Medulla oblongata (tissue), 1 donor: Measurements from ENCODE around the gene ZBTB20.
"Not testable (repeated sequence)": the region's sequence is repeated elsewhere in the genome, so short reads cannot be mapped to it uniquely, and the experiment has no call there.

ENCODE experiments used
- DNase-seq: peaks from one replicate; pipeline ENCODE4 v3.0.0-alpha.2; 2015; ENCODE audit errors: extremely low spot score

The ZBTB20 gene

DNA sequence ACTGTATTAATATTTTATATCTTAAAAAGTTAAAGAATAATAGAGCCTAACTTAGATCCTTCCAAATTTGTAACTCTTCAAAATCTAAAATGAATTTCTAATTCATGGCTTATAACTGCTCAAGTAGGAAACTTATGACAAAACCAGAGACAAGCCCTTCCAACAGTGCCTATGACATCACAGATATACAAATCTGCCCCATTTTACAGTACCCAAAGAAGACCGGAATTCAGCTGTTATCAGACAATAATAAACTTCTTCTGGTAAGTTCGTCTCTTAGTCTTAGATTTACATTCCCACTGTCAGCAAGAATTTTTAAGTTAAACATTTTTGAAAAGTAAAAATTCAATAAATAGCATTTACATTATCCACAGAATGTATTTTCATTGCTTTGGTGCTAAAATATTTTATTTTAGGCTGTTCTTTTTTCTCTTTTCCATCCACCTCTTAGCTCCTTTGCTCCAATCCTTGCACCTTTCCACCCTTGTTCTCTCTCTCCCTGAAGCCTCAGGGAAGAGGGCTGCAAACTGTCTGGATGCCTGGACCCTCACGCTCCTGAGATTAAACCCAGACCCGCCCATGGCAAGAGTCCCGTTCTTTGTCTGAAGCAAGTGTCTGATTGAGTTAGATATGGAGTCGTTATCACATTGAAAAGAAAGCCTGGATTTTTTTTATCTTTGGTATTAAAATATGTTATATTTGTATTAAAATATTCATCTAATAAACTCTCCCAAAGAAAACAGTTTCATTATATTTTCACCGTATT, 312.7 kb downstream of the ZBTB20 start:
- DNase-seq, result no peak

DNA sequence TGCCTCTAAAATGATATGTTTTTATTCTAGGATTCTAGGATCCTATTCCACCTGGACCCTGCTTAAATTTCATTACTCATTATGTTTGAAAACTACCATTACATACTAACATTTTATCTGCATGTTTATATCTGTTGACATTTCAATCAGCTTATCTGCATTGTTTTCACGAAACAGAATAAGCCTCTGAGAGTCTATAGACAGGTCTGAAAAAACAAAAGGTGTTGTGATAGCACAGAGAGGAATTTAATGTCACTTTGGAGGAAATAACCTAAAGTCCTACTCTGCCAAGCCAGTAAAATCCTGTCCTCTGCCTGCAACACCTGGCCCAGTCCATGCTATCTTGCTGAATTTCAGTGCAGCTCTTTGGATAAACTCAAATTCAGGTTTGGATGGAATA, 315.2 kb downstream of the ZBTB20 start:
- no peak for DNase-seq

DNA sequence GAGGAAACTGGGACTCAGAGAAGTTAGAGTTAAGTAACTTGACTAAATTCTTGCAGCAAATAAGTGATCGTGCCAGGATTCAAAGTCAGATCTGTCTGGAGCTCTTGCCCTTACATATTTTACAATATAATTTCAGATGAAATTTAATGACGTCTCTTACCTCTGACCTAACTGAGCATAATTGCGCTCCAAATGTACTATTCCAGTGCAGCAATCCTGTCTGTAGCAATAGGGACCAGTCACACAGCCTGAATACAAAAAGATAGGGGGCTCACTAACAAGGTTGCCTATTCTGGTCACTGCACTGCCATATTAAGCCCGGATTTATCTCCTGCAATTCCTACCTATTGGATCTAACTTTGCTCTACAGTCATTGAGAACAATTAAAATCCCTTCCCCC, 316.4 kb downstream of the ZBTB20 start:
- DNase-seq, result no peak

DNA sequence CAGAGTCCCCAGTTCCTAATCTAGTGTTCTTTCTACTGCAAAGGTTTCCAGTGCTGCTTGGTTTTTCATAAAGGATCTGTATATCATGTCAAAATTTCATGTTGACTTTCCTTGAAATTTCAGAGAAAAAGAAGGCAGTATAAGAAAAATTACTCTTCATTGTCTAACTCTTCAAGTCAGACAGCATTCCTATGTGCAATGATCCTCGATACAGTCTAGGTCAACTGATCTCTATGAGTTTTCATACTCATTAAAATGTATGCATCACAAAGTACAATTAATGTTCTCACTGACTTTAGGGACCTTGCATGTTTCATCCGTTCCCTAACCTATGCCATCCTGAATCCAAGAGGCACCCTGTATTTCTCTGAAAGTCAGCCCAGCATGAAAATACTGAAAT, 317.3 kb downstream of the ZBTB20 start:
- DNase-seq, result no peak

GRCh38 chr3:114827495-114827894, 319.6 kb downstream of the ZBTB20 start:
- peak; percentile 83 for DNase-seq

- DNase-seq, result no peak
These were observed 323.1 kb downstream of the ZBTB20 start for GRCh38 chr3:114824014-114824413.

GRCh38 chr3:114823061-114823460, 324.0 kb downstream of the ZBTB20 start:
- DNase-seq, result no peak

GRCh38 chr3:114816052-114816451, 331.0 kb downstream of the ZBTB20 start:
- DNase-seq, result no peak

DNA sequence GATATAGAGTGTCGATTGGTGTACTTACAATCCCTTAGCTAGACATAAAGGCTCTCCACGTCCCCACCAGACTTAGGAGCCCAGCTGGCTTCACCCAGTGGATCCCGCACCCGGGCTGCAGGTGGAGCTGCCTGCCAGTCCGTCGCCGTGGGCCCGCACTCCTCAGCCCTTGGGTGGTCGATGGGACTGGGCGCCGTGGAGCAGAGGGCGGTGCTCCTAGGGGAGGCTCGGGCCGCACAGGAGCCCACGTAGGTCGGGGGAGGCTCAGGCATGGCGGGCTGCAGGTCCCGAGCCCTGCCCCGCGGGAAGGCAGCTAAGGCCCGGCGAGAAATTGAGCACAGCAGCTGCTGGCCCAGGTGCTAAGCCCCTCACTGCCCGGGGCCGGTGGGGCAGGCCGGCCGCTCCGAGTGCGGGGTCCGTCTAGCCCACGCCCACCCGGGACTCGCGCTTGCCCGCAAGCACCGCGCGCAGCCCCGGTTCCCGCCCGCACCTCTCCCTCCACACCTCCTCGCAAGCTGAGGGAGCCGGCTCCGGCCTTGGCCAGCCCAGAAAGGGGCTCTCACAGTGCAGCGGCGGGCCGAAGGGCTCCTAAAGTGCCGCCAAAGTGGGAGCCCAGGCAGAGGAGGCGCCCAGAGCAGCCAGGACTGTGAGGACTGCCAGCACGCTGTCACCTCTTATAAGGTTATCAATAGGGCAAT, 334.4 kb downstream of the ZBTB20 start:
- DNase-seq, result not testable (repeated sequence)

- no peak for DNase-seq
These were observed 337.2 kb downstream of the ZBTB20 start for GRCh38 chr3:114809668-114810413.

DNA sequence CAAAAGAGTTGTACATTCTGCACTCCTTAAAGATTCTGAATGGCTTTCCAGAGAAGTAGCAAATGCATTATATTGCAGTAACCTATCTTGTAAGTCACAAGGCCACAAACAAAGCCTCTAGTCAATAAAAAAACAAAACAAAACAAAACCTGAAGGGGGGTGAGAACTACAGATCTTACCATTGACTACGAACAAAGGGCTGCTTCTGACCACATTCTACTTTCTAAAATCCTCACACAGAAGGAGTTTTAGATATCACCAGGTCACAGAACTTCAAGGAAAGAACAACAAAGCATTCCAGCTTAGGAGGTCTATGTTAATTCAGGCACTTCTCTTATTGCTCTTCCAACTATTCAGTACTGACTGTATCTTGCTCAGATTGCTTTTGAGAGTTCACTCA, 343.0 kb downstream of the ZBTB20 start:
- peak; percentile 16 for DNase-seq

GRCh38 chr3:114803042-114803695, 343.9 kb downstream of the ZBTB20 start:
- DNase-seq, result no peak

DNA sequence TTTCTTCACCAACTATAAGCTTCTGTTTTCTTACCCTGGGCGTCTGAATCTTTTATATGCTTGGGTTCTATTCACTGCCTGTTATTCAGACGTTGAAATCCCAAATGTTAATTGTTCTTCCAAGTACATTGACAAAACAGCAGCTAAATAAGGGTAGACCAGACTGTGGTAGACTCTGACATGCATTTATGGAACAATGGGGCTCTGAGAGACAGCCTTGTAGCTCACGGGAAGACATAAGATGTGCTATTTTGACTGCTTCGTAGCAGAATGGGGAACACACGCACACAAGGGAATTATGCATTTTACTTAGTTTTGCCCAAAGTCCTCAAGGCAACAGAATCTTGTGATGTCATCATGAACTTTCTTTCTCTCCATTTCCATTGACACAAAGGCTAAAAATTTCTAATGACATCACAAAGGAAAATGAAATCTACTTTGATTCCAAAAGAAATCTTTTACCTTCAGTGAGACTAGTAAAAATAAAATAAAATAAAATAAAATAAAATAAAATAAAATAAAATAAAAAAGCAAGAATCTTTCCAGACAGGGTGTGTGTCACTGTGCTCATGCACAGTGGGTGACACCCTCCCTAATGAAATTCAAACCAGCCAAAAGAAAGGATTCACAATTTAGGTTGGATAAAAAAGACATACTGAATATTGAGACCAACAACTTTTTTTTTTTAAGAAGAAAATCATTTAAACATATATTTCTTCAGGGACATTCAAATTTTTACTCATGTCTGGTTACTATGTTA, 346.6 kb downstream of the ZBTB20 start:
- peak; percentile 38 for DNase-seq

DNA sequence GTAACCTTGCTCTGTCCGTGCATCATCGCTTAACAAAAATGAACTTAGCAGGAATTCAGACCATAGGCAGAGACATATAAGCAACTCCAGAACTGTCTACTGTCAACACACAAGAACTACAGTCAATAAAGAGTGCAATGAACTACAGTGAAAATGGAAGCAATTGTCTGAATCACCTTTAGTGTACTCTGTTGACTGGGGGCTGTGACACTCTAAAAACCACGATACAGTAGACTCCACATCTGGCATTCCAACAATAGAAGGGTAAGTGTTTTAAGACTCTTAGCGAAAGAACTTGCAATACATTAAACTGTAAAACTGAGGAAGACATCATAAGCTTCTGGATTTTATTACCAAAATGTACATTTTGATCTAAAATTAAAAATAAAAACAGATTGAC, 347.3 kb downstream of the ZBTB20 start:
- DNase-seq, result no peak

GRCh38 chr3:114796796-114797195, 350.3 kb downstream of the ZBTB20 start:
- no peak for DNase-seq

DNA sequence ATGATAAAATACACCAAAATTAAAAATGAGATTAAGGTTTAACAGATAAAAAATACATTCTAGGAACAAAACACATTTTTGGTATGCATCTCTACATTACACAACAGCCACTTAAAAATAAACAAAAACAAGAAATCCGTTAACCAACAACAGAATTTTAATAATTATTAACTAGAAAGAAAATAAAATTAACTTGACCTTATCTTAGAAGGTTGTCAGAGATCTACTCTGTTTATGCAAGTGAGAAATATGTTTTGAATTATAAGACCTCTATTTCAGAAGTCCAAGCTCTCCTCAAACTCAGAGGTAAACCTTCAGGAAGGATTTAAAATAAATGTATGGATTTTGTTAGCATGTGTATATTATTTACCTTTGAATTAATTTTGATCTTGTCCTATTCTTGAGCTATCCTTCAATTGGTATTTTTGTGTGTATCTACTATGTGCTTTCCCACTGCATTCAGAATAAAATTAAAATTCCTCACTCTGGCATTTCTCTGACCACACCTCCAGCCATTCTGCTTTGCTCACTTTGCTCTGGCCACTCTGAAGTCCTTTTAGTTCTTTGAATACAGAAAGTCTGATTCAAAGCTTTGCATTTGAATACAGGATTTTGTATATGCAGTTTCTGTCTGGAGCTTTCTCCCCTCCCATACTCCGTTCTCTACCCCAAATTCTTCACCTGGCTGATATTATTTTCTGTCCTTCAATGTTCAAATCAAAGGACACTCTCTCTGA, 352.0 kb downstream of the ZBTB20 start:
- DNase-seq, result no peak

DNA sequence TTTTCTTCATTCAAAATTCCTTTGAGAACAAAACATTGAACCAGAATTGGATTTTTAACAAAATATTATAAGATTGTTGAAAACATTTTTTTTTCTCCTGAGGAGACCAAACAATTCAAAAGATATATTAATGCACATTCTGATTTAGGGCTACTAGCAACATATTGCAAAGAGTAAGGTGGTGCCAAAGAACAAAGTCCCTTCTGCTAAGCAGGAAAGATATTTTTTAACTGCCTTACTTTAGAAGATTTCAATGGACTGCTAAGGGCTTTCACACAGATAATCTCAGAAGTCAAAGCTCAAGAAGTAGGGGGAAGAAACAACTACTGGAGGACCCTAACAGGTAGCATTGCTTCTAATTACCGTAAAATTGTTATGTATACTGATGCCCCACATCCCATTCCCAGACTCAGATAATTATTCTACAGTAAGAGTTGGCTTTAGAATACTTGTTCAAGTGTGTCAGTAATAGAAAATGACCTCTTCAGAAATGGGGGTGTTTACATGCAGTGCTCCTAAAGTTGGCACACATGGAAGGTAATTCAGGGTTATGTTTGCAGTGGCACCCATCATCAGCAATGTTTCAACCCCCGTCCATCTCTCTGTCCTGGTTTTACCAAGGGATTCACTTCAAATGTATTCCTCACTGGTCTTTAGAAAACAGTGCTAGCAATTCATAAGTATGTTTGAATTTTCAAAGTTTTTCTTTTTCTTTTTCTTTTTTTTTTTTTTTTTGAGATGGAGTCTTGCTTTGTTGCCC, 354.7 kb downstream of the ZBTB20 start:
- no peak for DNase-seq

DNA sequence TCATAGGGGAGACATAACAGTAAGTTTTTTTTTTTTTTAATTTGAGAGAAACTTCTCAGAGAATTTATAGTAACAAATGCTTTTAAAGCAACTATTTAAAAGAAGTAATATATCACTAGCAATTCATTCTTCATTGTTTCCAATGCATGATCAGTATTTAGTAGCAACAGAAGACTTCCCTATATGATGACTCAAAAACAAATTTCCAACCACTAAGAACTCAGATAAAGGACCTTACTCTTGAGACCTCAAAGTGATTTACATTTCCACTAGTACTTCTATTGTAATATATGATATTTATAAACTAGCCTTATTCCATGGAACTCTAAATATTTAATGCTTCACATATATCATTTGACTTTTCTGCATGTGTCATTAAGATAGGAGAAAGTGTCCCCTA, 356.3 kb downstream of the ZBTB20 start:
- no peak for DNase-seq

DNA sequence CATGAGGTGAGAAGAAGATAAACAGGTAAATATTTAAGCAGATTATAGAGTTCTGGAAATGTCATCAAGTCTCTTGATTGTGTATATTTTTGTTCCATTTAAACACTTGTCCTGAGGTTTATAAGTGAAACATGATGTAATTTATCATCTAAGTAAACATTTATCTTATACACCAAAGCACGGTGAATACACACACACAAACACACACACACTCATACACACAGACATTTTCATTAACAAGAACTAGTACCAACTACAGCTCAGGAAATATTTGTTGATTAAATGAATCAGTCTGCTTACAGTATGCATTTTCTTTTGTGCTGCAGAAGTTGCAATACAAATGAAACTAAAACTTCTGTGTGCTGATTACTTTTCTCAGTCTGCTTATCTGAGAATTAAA, 357.3 kb downstream of the ZBTB20 start:
- DNase-seq, result no peak

DNA sequence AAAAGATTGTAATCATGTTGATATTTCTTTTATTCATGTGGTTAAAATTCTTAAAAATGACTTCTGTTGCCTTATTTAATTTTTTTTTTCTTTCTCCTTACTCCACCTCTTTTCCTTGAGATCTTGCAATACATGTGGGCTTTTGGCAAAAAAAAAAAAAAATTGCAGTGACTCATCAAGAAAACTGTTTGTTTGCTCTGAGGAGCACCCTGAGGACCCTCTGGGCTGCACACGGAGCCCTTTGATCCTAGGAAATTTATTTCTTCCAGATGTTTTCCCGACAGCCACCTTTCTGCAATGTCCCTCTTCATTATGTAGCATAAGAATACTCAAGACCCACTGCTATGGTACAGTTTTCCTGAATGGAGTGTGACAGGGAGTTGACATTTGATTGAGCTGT, 371.7 kb downstream of the ZBTB20 start:
- no peak for DNase-seq
